HepG2 (cell line): Measurements from ENCODE around the gene SPHK2.

ENCODE experiments used
- CEBPB ChIP-seq: IDR thresholded peaks from 2 replicates; pipeline ENCODE4 v1.6.1; 2011; ENCODE audit warnings: low read depth, low read length, improper control_type of control experiment, borderline replicate concordance
- EEA1 ChIP-seq: sonication (generic); formaldehyde crosslinking; IDR thresholded peaks from 2 replicates; pipeline ENCODE4 v1.5.1; 2020; ENCODE audit warnings: mild to moderate bottlenecking, missing genetic modification reagents, borderline replicate concordance
- EZH2 ChIP-seq: conservative IDR thresholded peaks from 2 replicates; pipeline ENCODE4 v1.6.1; 2012; ENCODE audit warnings: mild to moderate bottlenecking, low read depth, low read length, moderate library complexity
- GATAD1 ChIP-seq: IDR thresholded peaks from 2 replicates; pipeline ENCODE4 v1.6.1; 2016; ENCODE audit warnings: missing genetic modification reagents, missing compliant biosample characterization
- KAT2B ChIP-seq: fragments of 150-350 bp; IDR thresholded peaks from 2 replicates; pipeline ENCODE4 v1.6.1; 2014; ENCODE audit warnings: low read depth, low read length, borderline replicate concordance
- MXI1 ChIP-seq: IDR thresholded peaks from 3 replicates; pipeline ENCODE4 v1.6.1; 2012; ENCODE audit warnings: low read depth, low read length, inconsistent platforms, borderline replicate concordance
- NCOA5 ChIP-seq: sonication (generic); formaldehyde crosslinking; IDR thresholded peaks from 2 replicates; pipeline ENCODE4 v1.4.0; 2020; ENCODE audit warnings: missing genetic modification reagents
- NR2F1 ChIP-seq, 2 experiments: fragments of 450-650 bp in 1 of 2; formaldehyde crosslinking in 1 of 2; IDR thresholded peaks; 2 replicates each; pipeline versions ENCODE4 v1.5.0 to v1.6.1; 2016 to 2020; ENCODE audit warnings: mild to moderate bottlenecking in 1 of 2, missing compliant biosample characterization in 1 of 2, missing genetic modification reagents in 1 of 2, moderate library complexity in 1 of 2
- POLR2AphosphoS5 ChIP-seq: IDR thresholded peaks from 2 replicates; pipeline ENCODE4 v1.6.1; 2012; ENCODE audit warnings: low read depth, low read length
- SUZ12 ChIP-seq: fragments of 150-350 bp; IDR thresholded peaks from 2 replicates; pipeline ENCODE4 v1.6.1; 2014; ENCODE audit warnings: low read depth, low read length
- ZNF205 ChIP-seq: IDR thresholded peaks from 2 replicates; pipeline ENCODE4 v1.6.1; 2018; ENCODE audit warnings: missing biosample characterization, missing genetic modification reagents
- ZNF253 ChIP-seq: sonication (generic); formaldehyde crosslinking; IDR thresholded peaks from 2 replicates; pipeline ENCODE4 v1.8.0; 2022; ENCODE audit warnings: mild to moderate bottlenecking, missing genetic modification reagents, borderline replicate concordance
- TF ChIP-seq, protein P1 (sequence below): sonication (generic); formaldehyde crosslinking; IDR thresholded peaks from 2 replicates; pipeline ENCODE4 v1.8.1; 2023; ENCODE audit warnings: mild to moderate bottlenecking, missing genetic modification reagents, borderline replicate concordance
- TF ChIP-seq, protein P2 (sequence below): sonication (generic); formaldehyde crosslinking; IDR thresholded peaks from 2 replicates; pipeline ENCODE4 v1.8.1; 2023; ENCODE audit warnings: mild to moderate bottlenecking, inconsistent platforms, moderate library complexity, missing genetic modification reagents, borderline replicate concordance

DNA sequence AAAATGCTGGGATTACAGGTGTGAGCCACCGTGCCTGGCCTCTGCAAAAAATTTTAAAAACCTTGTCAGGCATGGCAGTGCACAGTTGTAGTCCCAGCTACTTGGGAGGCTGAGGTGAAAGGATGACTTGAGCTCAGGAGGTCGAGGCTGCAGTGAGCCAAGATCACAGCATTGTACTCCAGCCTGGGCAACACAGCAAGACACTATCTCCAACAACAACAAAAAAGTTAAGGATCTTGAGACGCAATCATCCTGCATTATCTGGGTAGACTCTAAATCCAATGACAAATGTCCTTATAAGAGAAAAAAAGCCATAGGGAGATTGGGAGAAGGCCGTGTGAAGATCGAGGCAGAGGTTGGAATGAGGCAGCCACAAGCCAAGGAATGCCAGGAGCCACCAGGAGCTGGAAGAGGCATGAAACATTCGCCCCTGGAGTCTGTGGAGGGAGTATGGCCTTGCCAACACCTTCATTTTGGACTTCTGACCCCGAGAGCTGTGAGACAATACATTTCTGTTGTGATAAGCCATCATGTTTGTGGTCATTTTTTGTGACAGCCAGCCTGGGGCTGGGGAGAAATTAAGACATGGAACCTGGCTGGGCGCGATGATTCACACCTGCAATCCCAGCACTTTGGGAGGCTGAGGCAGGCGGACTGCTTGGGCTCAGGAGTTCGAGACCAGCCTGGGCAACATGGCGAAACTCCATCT, 31.8 kb downstream of the SPHK2 start:
- TF ChIP-seq ZNF253 (CRISPR knock-in tag) (no peak), ZNF205 (CRISPR knock-in tag) (no peak), NR2F1 (CRISPR knock-in tag; IDR thresholded peaks at IDR 0.05) (no peak), EZH2 (no peak), GATAD1 (CRISPR knock-in tag) (no peak), MXI1 (no peak), POLR2AphosphoS5 (no peak), KAT2B (no peak), EEA1 (CRISPR knock-in tag) (no peak), SUZ12 (no peak), NCOA5 (CRISPR knock-in tag) (no peak), CEBPB (no peak)
- TF ChIP-seq, protein P1, sequence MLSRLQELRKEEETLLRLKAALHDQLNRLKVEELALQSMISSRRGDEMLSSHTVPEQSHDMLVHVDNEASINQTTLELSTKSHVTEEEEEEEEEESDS (CRISPR knock-in tag), result no peak
- TF ChIP-seq, protein P2, sequence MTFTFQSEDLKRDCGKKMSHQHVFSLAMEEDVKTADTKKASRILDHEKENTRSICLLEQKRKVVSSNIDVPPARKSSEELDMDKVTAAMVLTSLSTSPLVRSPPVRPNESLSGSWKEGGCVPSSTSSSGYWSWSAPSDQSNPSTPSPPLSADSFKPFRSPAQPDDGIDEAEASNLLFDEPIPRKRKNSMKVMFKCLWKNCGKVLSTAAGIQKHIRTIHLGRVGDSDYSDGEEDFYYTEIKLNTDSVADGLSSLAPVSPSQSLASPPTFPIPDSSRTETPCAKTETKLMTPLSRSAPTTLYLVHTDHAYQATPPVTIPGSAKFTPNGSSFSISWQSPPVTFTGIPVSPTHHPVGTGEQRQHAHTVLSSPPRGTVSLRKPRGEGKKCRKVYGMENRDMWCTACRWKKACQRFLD (CRISPR knock-in tag), result no peak
